SIG-M5 (cell line): ENCODE data around the gene KIF17.
A peak's percentile ranks its signal among the peaks of the same experiment; 100 is the strongest.
"Not testable (repeated sequence)": the region's sequence is repeated elsewhere in the genome, so short reads cannot be mapped to it uniquely, and the experiment has no call there.

ENCODE experiments used
- DNase-seq: peaks from one replicate; lab custom pipeline; 2025; lab: John Stamatoyannopoulos, UW

KIF17 gene

GRCh38 chr1:20686883-20687725 lies 30.7 kb downstream of the KIF17 start:
- no peak for DNase-seq

DNA sequence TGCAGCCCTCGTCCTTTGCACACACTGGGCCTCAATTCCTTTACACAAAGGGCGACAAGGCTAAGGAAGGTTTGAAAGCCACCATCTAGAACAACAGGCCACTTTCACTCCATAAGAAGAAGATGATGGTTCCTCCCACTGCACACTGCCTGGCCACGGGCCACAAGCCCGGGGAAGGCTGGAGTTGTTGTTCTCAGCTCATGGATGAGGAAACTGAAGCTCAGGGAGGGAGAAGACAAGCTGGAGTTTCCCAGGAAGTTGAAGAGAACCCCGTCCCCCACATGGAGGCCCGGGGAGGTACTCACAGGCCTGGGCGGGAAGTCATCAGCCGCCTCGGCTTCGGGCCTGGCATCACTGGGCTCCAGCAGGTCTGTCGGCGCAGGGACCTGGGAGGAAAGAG lies 32.1 kb downstream of the KIF17 start:
- DNase-seq, result no peak

- DNase-seq, result no peak
These were observed 32.6 kb downstream of the KIF17 start for GRCh38 chr1:20685099-20685662.

GRCh38 chr1:20684651-20685050 lies 33.2 kb downstream of the KIF17 start:
- DNase-seq, result no peak

DNA sequence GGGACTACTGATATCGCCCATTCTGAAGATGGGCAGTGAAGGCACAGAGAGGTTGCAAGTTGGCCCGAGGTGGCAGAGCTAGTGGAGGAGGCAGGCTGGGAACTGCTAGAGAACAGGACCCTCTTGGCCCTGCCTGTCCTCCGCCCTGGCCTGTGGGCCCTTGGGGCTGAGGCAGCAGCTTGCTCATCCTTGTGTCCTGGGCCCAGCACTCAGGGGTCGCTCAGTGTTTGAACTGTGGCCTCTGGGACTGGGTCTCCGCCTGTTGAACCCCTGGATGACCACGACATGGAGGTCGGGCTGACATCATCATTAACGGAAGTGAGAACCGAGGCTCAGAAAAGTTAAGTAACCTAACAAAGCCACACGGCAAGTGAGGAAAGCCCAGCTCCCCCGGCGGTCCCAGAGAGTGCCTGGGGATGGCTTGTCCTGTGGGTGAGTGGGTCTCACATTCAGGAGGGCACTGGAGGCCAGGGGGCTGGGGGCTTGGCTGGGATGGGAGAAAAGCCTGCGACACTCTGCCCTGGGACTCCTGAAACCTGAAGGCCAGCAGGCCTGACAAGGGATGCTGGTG lies 33.7 kb downstream of the KIF17 start:
- no peak for DNase-seq

- DNase-seq, result no peak
These were observed 34.2 kb downstream of the KIF17 start for GRCh38 chr1:20683614-20684013.

DNA sequence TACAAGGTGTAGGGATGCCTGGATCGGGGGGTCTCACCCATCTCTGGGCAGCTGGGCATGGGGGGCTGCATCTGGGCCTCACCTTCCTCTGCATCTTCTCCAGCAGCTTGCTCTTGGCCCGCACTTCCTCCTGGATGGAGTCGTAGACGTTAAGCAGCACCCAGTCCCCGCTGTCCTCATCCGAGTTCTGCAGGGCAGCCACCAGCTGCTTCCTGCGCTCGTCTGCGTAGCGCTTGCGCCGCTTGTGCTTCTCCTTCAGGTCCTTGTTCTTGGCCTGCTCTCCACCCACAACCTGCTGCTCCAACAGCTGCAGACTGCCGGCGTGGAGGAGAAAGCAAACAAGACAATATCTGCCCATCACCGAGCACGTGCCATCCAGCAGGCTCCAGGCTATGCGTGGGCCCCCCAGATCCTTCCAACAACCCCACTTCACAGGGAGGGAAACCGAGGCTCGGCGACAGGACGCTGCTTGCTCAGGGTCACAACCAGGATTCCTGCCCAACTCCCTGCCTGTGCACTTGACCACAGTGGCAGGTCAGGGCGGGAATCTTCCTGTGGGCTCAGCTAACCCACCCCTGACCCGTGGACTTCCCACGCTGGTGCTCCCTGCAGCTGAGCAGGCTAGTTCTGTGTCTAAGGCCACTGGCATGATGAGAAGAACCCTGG lies 35.1 kb downstream of the KIF17 start:
- DNase-seq, result no peak

GRCh38 chr1:20681999-20682398 lies 35.8 kb downstream of the KIF17 start:
- DNase-seq, result no peak

DNA sequence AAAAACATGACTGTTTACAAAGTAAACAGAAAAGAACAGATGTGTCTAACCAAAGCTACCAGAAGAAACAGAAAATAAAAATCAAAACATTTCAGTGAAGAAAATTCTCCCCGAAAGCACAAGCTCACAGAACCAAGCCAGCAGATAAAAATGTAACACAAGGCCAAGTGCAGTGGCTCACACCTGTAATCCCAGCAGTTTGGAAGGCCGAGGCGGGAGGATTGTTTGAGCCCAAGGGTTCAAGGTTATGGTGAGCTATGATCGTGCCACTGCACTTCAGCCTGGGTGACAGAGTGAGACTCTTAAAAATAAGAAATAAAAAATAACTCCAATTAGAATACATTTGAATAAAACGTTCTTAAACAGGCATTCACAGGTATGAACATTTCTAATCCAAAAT lies 37.5 kb downstream of the KIF17 start:
- no peak for DNase-seq

- peak; percentile 67 for DNase-seq
These were observed 39.2 kb downstream of the KIF17 start for GRCh38 chr1:20678599-20678998.

GRCh38 chr1:20673626-20674025 lies 44.2 kb downstream of the KIF17 start:
- not testable (repeated sequence) for DNase-seq

DNA sequence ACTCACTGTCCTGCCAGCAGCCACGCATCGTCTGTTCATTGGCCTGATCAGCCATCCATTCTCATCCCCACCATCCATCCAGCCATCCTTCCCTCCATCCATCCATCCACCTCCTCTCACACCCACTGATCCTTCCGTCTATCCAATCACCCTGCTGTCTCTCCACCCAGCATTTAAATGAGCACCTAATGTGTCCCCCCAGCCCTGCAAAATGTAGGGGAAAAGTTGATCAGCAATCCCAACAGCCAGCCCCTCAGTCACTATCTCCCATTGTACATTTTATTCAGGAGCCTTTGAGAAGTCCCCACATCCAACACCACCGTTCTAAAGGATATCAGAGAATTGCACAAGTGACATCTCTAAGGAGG lies 45.6 kb downstream of the KIF17 start:
- no peak for DNase-seq

DNA sequence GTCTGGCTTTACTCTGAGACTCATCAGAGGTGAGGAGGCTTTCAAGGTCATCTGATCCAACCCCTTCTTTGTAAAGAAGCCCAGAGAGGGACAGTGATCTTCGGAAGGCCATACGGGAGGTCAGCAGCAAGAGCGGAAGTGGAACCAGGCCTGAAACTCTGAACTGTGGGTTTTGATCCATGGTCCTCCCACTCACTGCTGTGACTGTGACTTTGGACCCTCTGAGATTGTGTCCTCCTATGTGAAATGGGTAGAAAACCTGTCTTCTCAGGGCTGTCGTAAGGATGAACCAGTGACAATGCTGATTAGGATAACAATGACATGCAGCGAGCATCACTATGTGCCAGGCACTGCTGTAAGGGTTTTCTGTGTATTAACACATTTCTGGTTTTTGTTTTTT lies 46.9 kb downstream of the KIF17 start:
- no peak for DNase-seq

DNA sequence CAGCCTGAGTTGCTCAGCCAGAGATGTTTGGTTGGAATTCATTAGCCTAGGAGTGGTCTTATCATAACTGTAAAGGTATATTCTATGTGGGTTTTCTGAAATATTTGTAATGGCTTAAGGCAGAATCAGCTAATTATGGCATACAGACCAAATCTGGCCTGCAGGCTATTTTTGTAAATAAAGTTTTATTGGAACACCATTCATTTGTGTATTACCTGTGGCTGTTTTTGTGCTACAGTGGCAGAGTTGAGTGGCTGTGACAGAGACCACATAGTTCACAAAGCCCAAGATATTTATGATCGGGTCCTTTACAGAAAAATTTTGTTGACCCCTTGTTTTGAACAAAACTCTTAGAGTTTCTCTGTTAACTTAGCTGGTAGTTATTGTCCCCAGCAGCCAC lies 49.2 kb downstream of the KIF17 start:
- no peak for DNase-seq

DNA sequence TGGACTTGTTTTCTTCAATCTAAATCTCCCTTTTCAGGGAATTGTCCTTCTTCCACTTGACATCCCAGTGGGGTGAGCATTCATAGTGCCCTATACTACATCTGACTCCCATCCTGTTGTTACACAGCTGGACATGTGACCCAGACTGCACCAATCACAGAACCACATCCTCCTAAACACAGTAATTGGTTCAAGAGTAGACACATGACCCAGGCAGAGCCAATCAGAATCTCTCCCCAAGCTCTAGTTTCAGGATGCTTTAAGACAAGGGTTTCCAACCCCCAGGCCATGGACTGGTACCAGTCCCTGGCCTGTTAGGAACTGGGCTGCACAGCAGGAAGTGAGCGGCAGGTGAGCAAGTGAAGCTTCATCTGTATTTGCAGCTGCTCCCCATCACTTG lies 51.0 kb downstream of the KIF17 start:
- DNase-seq, result no peak

DNA sequence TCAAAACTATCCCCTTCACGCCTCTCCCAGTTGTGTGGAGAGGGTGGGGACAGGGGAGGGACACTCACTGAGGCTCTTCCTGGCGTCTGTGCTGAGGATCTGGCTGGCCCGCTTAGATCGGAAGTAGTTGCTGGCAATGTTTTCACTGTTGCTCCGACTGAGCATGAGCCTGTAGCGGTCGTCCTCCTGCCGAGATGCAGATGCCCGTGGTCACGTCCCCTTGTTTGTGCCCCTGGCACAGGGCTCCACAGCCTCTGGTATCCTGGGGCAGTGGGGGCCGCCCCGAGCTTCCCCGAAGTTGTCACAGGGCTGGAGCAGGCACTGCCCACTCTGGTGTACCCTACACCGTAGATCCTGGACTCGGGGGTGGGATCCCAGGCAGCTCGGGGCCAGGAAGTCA lies 51.7 kb downstream of the KIF17 start:
- DNase-seq, result no peak

DNA sequence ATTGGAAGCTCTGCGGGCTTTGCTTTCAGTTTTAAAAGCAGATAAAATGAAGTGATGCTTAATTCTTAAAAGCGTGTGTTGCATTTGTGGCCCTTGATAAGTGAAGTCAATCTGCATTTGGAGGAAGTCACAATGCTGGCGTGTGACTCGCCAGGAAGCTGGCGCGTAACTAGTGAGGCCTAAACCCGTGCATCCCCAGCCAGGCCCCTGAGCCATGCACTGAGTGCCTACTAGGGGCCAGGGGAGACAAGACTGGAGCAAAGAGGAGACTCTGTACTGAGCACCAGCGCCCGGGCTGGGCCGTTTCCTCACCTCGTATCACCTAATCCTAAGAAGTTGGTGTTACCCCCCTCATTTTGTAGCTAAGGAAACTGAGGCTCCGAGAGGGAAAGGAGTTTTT lies 52.1 kb downstream of the KIF17 start:
- DNase-seq, result no peak

DNA sequence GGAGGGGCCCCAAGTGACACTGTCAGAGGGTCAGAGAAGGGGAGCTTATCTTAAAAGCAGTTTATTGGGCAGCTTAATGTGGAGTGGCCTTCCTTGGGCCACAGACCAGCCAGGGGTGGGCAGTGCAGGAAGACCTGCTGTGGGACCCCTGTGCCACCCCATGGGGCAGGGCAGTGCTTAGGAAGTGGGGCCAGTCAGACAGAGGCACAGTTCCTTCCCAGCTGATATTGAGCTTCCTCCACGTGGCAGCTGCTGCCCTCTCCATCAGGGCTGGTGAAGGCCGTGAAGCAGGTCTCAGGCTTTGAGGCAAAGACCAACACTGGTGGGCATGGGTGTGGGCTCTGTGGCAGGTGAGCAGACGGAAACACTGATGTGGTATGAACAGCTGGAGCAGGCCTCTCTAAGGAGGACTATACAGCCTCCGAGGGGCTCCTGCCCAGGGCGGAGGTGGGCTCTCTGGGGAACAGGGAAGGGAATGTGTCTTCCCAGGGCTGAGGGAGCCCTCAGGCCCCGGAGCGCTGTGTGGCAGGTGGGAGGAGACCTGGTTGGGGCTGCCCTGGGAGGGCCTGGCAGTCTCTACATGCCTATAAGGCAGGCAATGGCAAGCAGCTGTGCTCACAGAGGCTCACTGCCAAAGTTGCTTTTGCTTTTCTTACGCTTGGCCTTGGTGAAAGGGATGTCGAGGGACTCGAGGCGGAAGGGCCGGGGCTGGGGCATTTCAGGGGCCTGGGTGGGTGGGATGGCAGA lies 53.7 kb downstream of the KIF17 start:
- no peak for DNase-seq

DNA sequence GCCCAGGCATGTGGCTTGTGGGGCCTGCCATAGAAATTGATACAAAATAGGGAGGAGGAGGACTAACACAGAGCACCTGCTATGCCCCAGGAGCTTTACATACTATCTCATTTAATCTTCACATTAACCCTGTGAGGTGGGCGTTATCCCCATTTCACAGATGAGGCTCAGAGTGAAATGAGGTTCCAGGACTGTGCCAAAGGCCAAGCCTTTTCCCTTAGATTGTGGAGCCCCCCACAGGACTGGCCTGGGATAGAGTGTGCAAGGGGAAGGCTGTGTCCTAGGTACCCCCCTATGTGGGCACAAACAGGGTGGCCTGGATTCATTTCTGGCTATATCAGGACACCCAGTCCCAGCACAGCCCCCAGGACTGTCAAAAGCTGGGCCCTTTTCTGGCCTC lies 54.4 kb downstream of the KIF17 start:
- no peak for DNase-seq

DNA sequence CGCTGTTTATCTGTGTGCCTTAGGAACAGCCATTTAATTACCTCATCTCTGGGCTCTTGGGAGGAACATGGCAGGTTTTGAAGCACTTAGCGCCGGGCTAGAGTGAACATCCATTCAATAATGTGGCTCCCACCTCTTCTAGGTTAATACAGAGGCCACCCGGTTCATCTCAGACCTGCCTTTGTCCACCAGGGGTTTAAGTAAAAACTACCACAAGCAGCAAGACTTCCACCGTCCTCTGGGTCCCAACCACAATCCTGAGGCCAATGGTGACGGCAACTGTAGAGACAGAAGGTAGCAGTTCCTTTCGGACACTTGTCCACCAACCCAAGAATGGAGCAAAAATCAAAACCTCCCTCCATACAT lies 55.7 kb downstream of the KIF17 start:
- DNase-seq, result no peak

GRCh38 chr1:20661207-20662109 lies 56.3 kb downstream of the KIF17 start, which contains the start of gene DDOST:
DDOST (minus strand) TSS chr1:20661369; CDS start chr1:20661350, 19 bp downstream.
- DNase-seq, result peak; percentile 90
